ENCODE measurements around the gene KCNE3. TPM values are rescaled to one million over a fixed set of nuclear protein-coding genes. Genes with fewer than 3 reads are reported as not detected.

KCNE3 gene
- total RNA-seq, 1 experiment from 2014 or later = not detected

- Histone ChIP-seq H3K27me3 (replicated peaks) (no peaks in the 10 kb centered on the region), H3K4me1 (replicated peaks) (peaks cover 7% of the 10 kb centered on the region), H3K36me3 (no peaks in the 10 kb centered on the region), H3K9me3 (replicated peaks) (no peaks in the 10 kb centered on the region), H3K4me3 (no peak overlapping the region), H3K27ac (no peak overlapping the region)
- no peak for DNase-seq (ENCODE audit: low read depth in 1 of 2, low spot score in 2 of 2)
Observed at GRCh38 chr11:74412733-74413359, 54.5 kb downstream of the KCNE3 start.

- Histone ChIP-seq H3K27ac (no peak overlapping the region), H3K4me1 (replicated peaks) (peaks cover 2% of the 10 kb centered on the region), H3K36me3 (no peaks in the 10 kb centered on the region), H3K27me3 (replicated peaks) (no peaks in the 10 kb centered on the region), H3K9me3 (replicated peaks) (no peaks in the 10 kb centered on the region), H3K4me3 (no peak overlapping the region)
- DNase-seq (ENCODE audit: low read depth in 1 of 2, low spot score in 2 of 2) = no peak
Observed at GRCh38 chr11:74412321-74412720, 55.0 kb downstream of the KCNE3 start.

- H3K9me3 ChIP-seq (replicated peaks) = no peaks in the 10 kb centered on the region
- DNase-seq (ENCODE audit: low read depth in 1 of 2, low spot score in 2 of 2) = no peak
- H3K27me3 ChIP-seq (replicated peaks) = no peaks in the 10 kb centered on the region
- no peaks in the 10 kb centered on the region for H3K4me1 ChIP-seq (replicated peaks)
- no peaks in the 10 kb centered on the region for H3K36me3 ChIP-seq
- H3K4me3 ChIP-seq = no peak overlapping the region
- H3K27ac ChIP-seq = no peak overlapping the region
Observed at GRCh38 chr11:74409633-74410032, 57.7 kb downstream of the KCNE3 start.

Other genes starting within 250 kb of the KCNE3 start
- gene P4HA3, start 155.9 kb downstream of the KCNE3 start, total RNA-seq (2014; rRNA removed; shearing (Covaris generic)) = 0.89 TPM in 1 of 2 replicates, not detected in the other
- gene PGM2L1, start 69.1 kb downstream of the KCNE3 start, total RNA-seq (2014; rRNA removed; shearing (Covaris generic)) = 2.0 and 2.7 TPM in 2 replicates
- 2.3 and 2.4 TPM in 2 replicates for gene LIPT2, start 26.2 kb upstream of the KCNE3 start, total RNA-seq (2014; rRNA removed; shearing (Covaris generic))
- gene POLD3, start 125.0 kb upstream of the KCNE3 start, total RNA-seq (2014; rRNA removed; shearing (Covaris generic)) = 11.2 and 12.7 TPM in 2 replicates